Stimulated activated CD8-positive, alpha-beta memory T cell treated with anti-CD3 and anti-CD28 coated beads, Interleukin-4, amount 100 ng/mL, for 24 hours (primary cell): ENCODE results near the gene SLC15A3.

Source experiments
- DNase-seq: peaks from one replicate; pipeline ENCODE4 v3.0.0-alpha.2; 2020; ENCODE audit warnings: low read depth

SLC15A3 gene

DNA sequence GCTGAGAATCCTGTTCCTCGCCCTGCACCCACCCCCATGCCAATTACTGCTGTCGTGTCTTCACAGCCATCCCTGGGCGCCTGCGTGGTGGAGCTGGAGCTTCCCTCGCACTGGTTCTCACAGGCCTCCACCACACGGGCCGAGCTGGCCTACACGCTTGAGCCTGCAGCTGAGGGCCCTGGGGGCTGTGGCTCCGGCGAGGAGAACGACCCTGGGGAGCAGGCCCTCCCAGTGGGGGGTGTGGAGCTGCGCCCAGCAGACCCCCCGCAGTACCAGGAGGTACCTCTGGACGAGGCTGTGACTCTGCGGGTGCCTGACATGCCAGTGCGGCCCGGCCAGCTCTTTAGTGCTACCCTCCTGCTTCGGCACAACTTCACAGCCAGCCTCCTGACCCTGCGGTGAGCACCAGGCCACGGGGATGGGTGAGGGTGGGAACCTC, 23.4 kb downstream of the SLC15A3 start:
- no peak for DNase-seq

- DNase-seq = no peak
Measured at GRCh38 chr11:60927600-60927999, 24.4 kb downstream of the SLC15A3 start.

GRCh38 chr11:60927061-60927592, 24.8 kb downstream of the SLC15A3 start:
- no peak for DNase-seq

DNA sequence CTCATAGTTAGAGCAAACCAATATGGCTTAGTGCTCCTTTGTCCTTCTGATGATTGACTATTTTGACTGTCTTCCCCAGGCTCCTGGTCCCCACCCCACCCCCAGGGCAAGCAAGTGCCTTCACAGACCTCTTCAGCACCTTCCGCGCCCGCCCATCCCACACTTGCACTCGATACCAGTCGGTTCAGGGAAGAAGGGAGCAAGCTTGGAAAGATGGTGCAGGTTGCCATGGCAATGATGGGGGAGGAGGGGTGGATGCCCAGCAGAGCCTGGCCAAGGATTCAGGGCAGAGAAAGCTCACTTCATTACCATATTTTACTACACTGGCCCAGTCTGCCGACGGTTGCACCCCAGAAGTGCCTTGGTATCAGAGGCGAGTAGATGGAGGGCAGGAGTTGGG, 25.5 kb downstream of the SLC15A3 start:
- DNase-seq = no peak

DNA sequence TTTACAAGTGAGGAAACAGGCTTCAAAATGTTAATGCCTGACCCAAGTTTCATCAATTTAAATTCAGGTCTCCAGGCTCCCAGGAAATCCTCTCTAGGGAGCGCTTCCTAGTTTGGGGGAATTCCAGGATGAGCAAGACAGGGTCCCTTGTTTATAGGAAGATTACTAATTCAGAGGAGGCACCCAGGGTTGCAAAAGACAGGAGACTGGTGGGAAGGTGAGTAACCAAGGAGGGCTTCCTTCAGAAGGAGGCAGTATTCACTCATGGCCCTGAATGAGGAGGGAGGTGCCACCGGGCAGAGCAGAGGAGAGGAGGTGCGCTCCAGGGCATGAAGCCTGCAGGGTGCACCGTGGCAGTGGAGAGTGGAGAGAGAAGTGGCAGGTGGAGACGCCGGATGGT, 26.1 kb downstream of the SLC15A3 start:
- DNase-seq = no peak

DNA sequence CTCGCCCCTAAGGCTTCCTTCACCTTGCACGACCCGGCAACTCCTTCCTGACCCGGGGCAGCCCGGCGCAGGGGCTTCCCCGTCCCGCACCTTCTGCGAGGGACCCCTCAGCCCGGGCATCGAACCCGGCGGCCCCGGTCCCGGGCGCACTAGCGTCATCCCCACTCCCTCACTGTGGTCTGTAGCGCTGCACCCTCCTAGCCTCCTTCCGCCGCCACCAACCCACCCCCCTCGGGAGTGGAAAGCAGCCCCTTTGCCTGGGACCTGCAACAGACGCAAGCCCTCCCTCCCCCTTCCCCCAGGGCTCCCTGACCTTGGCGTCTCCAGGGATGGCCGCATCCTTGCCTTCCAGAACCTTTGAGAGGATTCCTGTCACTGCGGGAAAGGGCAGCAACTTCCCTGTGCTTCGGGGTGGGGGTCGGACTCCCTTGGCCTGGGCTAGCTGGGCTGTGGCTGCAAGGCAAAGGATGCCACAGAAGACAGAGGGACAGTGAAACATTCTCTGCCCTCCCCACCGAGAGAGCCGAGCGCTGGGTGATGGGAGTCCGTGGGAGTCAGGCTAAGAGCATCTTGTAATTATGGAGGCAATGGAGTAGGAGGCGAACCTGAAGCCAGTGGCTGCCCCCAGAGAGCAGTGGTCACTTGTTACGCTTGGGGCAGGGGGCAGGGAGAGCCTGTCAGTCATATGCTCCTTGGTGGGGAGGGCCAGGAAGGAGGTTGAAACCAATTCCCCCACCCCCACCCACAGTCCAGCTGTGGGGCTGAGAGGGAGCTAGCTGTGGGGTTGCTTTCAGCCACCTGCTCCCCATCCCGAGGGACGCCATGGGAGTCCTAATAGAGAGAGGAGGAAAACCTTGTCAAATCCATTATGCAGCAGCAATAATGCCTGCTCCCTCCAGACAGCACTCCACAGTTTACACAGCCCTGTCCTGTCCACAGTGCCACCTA, 26.8 kb downstream of the SLC15A3 start:
- DNase-seq = no peak

- DNase-seq = no peak
Measured at GRCh38 chr11:60924110-60924905, 27.7 kb downstream of the SLC15A3 start, which contains the start of gene TMEM132A. TMEM132A (plus strand) TSS chr11:60924460; CDS start chr11:60924634, 174 bp downstream.

DNA sequence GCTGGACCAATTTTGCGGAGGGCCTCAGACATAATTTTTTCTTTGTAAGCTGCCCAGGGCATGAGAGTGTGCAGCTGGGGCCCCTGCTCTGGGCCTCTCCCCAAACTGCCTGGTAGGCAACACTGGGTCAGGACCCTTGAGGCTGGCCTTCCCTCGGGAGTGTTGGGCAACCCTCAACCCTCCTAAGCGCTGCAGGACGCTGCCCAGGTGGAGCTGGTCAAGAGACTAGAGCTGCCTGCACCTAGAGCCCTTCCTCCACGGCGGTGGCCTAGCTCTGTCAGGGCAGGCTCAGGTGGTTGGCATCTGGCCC, 28.2 kb downstream of the SLC15A3 start:
- no peak for DNase-seq

DNA sequence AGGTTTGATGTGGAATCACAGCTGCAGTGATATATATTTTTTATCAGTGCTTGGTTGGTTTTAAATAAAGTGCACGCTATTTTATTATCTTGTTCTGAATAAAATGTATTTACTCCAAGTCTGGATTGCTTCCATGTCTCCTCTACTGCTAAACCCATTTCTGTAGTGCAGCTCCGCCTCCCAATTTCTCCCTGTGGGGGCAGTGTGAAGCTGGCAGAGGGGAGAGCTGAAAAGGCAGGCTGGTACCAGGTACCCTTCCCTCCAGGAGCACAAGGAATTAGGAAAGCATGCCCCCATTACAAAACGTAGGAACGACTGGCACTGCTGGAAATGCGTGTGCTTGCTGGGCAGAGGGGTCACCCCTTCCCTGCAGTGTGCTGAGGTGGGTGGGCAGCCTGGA, 28.6 kb downstream of the SLC15A3 start:
- DNase-seq = no peak

DNA sequence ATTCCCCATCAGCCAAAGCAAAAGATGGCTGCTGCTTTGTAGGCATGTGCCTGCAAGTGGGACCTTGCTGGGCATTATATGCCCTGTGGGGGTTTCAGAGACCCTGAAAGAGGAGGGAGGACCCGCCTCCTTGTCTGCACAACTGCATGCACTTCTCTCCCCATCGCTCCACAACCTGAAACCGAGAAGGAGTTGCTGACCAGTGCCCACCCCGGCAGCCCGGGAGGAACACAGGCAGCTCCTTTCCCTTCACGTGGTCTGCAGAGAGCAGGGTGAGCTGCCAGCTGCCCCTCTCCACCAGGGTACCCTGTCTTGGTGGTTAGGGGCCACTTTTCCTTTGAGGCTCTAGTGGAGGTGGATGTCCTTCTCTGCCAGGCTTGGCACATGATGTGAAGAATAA, 29.1 kb downstream of the SLC15A3 start:
- no peak for DNase-seq

GRCh38 chr11:60921777-60922335, 30.1 kb downstream of the SLC15A3 start:
- no peak for DNase-seq

DNA sequence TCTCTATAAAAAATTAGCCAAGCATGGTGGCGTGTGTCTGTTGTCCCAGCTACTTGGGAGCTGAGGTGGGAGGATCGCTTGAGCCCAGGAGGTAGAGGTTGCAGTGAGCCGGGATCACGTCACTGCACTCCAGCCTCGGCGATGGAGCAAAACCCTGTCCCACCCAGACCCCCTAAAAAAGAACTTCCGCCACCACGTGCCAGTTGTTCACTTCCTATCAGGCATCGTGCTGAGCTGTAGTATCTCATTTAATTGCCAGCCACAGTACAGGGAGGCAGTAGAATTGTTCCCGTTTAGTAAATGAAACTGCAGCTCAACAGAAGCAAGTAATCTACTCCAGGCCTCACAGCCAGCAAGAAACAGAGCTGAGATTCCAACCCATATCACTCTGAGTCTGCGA, 30.7 kb downstream of the SLC15A3 start:
- DNase-seq = no peak

- no peak for DNase-seq
Measured at GRCh38 chr11:60919956-60920355, 32.0 kb downstream of the SLC15A3 start.

DNA sequence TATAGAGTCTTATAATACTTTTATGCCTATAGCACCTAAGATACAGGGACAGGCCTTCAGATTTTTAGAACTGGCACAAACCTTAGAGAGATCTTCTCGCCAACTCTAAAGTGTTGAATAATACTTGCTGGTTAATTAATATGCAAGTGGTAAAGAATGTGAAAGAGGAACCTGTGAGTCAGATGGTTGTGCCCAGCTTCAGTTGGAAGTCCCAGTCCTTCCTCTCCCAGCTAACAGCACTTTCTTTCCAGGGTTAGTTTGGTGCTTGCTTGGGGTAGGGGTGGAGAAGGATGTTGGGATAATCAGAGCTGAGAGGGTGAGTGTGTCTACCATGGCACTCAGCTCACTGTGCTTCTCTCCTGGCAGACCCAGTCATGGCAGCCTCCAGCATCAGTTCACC, 32.7 kb downstream of the SLC15A3 start:
- no peak for DNase-seq

GRCh38 chr11:60918939-60919265, 33.1 kb downstream of the SLC15A3 start:
- no peak for DNase-seq

DNA sequence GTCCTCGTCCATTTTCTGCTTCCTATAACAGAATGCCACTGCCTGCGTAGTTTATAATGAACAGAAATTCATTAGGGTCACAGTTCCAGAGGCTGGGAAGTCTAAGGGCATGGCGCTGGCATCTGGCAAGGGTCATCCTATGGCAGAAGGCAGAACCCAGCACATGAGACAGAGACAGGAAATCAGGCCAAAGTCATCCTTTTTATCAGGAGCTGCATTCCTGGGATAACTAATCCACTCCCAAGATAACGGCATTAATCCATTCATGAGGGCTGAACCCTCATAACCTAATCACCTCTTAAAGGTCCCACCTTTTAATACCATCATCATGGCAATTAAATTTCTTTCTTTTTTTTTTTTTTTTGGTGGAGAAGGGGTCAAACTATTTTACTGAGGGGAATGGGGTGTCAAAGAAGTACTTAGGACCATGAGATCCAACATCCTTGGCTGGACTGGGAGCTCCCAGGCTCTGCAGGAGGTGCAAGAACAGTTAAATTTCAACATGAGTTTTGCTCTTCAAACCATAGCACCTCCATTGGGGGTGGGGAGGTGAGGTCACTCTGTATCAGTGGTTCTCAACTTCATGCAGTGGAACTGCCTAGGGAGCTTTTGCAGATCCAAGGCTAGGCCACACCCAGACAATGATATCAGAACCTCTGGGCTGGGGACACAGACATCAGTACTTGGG, 33.6 kb downstream of the SLC15A3 start:
- no peak for DNase-seq

GRCh38 chr11:60917267-60917666, 34.7 kb downstream of the SLC15A3 start:
- DNase-seq = no peak

DNA sequence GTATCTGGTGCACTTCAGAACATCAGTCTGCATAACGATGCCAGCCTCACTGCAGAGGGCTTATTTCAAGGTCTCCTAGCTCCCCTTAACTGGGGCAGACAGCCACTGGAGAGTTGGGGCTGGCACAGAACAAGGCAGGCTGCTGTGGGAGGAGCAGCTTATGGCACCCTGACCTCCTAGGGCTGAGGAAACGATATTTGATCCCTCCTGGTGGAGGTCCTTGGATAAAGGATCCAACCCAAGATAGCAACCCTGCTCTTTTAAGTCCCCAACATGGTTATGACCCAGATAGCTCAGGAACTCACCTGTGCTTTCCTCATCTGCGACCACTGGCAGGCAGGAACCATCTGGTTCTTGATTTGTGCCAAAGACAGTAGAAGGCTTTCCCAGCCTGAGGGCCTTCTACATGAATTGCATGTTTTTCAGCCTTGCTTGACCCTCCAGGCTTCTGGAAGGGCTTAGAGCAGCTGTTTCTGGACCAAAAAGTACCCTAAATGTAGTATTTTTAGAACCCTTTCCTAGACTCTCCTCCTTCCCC, 35.2 kb downstream of the SLC15A3 start:
- no peak for DNase-seq

GRCh38 chr11:60915248-60915914, 36.6 kb downstream of the SLC15A3 start:
- DNase-seq = peak; percentile 61

DNA sequence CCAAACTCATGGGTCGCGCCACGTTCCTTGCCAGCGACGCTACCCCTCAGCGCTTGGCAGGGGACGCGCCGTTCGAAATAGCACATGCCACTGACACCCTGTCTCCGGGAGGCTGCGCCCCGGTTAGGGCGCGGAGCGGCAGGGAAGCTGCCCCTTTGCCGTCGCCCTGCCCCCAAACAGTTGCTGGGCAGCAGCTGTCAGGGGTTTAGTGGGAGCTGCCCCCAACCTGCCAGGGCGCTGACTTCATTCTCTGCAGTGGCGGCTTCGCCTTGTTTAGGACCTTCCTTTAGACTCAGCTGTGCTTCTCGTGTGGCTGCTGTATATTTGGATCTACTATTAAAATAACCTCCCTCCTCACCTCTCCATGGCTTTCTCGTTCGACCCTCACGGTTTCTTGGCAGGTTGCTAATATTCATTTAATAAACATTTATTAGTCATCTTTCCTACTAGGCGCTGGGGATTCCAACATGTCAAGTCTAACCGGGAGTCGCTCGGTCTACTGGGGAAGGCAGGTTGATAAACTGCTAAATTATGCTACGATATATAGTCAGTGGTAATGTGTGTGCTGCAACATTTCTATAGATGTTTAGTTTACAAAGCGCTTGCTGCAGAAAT, 37.2 kb downstream of the SLC15A3 start:
- DNase-seq = no peak
